ENCODE measurements around the gene SOSTDC1.

The SOSTDC1 gene

DNA sequence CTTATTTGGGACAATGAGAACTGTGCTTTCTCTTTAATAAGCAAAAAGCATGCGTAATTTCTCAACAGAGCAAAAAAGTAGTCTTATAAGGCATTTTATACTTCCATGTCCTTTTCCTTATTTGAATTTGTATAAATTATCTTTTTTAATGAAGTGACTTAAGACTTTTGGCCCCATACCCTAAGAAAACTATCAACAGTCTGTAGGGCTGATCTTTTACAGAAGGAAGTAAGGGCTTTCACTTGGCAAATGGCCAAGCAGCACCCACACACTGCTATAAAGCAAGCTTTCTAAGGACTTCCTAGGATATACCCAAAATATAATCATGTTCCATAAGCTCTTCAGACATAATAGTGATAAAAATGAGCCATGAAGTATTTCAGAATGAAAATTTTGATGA is 47.6 kb downstream of the SOSTDC1 start:
- no peak for DNase-seq

DNA sequence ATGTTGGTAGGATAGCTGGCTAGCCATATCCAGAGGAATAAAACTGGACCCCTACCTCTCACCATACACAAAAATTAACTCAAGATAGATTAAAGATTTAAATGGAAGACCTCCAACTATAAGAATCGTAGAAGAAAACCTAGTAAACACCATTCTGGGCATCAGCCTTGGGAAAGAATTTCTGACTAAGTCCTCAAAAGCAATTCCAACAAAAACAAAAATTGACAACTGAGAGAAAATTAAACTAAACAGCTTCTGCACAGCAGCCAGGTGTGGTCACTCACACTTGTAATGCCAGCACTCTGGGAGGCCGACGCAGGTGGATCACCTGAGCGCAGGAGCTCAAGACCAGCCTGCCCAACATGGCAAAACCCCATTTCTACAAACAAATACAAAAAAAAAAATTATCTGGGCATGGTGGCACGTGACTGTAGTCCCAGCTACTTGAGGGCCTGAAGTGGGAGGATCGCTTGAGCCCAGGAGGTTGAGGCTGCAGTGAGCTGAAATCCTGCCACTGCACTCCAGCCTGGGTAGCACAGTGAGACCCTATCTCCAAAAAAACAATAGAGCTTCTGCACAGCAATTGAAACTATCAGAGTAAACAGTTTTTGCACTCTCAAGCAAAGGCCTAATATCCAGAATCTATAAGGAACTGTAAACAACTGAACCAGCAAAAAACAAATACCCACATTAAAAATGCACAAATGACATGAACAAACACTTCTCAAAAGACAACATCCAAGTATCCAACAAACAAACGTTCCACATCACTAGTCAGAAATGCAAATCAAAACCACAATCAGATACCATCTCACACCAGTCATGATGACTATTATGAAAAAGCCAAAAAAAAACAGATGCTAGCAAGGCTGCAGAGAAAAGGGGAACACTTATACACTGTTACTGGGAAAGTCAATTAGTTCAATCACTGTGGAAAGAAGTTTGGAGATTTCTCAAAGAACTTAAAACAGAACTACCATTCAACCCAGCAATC is 49.0 kb downstream of the SOSTDC1 start:
- no peak for DNase-seq

DNA sequence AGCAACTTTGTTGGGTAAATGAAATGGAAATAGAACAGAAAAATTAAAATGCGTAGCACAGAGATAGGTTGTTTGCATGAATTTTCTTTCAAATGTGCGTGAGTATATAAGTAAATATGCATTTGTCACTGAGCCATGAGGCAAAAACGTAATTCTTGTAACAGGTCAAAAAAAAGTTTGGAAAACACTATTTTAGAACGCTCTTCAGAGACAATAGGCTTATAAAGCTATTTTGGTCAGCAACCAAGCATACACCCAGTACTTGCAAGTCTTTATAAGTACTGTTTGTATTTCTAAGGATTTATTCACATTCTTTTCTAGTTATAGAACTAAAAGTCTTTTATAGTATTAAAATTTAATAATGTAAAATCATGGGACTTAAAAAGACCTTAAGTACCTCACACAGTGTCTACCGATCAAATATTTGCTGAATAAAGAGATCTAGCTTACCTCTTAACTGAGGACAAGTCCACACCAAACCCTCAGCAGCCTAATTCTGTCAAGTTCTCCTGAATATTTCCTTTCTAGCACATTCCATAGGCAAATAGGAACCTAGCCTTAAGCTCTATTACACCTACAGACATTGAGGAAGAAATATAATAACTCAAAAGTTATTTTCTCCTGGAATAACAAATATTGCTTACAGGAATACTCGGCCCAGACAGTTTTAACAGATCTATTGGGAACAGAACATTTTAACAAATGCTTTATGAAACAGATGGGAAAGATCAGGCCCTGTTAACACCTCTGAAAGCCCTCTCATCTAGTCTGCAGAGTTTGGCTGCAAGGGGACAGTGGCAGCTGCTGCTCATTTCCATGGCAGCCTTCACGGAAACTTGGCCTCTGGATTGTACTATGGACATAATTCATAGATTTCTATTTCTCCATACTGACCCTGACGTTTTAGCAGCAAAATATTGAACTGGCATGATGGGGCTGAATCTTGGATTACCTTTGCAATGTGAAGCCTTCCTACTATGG is 53.0 kb downstream of the SOSTDC1 start:
- DNase-seq, result no peak

All from activated CD4-positive, alpha-beta T cell treated with anti-CD3 and anti-CD28 coated beads, Interleukin-2, amount 50 U/mL, for 16 hours (primary cell).